CD14-positive monocyte (primary cell): ENCODE data around the gene SRD5A1. TPM values are rescaled to one million over a fixed set of nuclear protein-coding genes. Genes with fewer than 3 reads are reported as not detected.

Source experiments
- DNase-seq, 3 donors: peaks; one replicate each; pipeline ENCODE4 v3.0.0-alpha.2; 2011 to 2022
- H2AFZ ChIP-seq: 2 replicates; pipeline ENCODE4 v1.6.0; 2012; ENCODE audit warnings: mild to moderate bottlenecking, low read depth, low read length, inconsistent platforms; ENCODE audit not compliant: insufficient read depth, poor library complexity, severe bottlenecking
- H3K27ac ChIP-seq, 2 donors: 1 replicate in 1 of 2; 2 replicates in 1 of 2; pipeline ENCODE4 v1.5.1; 2012 to 2013; ENCODE audit warnings: low read length in 2 of 2, control low read depth in 1 of 2, inconsistent platforms in 1 of 2, low read depth in 1 of 2, mild to moderate bottlenecking in 1 of 2
- H3K27me3 ChIP-seq, 2 donors: one replicate each; pipeline versions ENCODE4 v1.6.0 to v1.6.1; 2011 to 2013; ENCODE audit warnings: low read length in 2 of 2; ENCODE audit not compliant: control insufficient read depth in 2 of 2, insufficient read depth in 2 of 2
- H3K36me3 ChIP-seq, 2 donors: replicated peaks in 1 of 2; 1 replicate in 1 of 2; 2 replicates in 1 of 2; pipeline versions ENCODE4 v1.5.1 to v1.6.1; 2012 to 2013; ENCODE audit warnings: low read length in 2 of 2, control low read depth in 1 of 2, inconsistent platforms in 1 of 2, mild to moderate bottlenecking in 1 of 2; ENCODE audit not compliant: insufficient read depth in 2 of 2, control insufficient read depth in 1 of 2
- H3K4me1 ChIP-seq, 2 donors: 1 replicate in 1 of 2; 2 replicates in 1 of 2; pipeline versions ENCODE4 v1.5.1 to v1.6.1; 2012 to 2013; ENCODE audit warnings: low read length in 2 of 2, control low read depth in 1 of 2, inconsistent platforms in 1 of 2, mild to moderate bottlenecking in 1 of 2, moderate library complexity in 1 of 2; ENCODE audit not compliant: insufficient read depth in 2 of 2, control insufficient read depth in 1 of 2
- H3K4me2 ChIP-seq: replicated peaks from 2 replicates; pipeline ENCODE3; 2012; ENCODE audit warnings: low read length, moderate library complexity, mild to moderate bottlenecking; ENCODE audit not compliant: poor library complexity, severe bottlenecking; ENCODE audit errors: extremely low read depth
- H3K4me3 ChIP-seq, 3 experiments: fragments of 200-600 bp in 1 of 3; sonication (generic) in 1 of 3; replicated peaks in 1 of 3; 1 replicate in 2 of 3; 2 replicates in 1 of 3; pipeline ENCODE4 v1.5.1; 2011 to 2013; ENCODE audit warnings: low read length in 3 of 3, mild to moderate bottlenecking in 3 of 3, control low read depth in 2 of 3, low read depth in 2 of 3, inconsistent platforms in 1 of 3, moderate library complexity in 1 of 3
- H3K79me2 ChIP-seq: 2 replicates; pipeline ENCODE4 v1.6.0; 2012; ENCODE audit warnings: mild to moderate bottlenecking, control low read depth, inconsistent platforms, low read length, moderate library complexity; ENCODE audit not compliant: insufficient read depth
- H3K9ac ChIP-seq: 2 replicates; pipeline ENCODE4 v1.6.0; 2017; ENCODE audit warnings: low read length, mild to moderate bottlenecking; ENCODE audit not compliant: insufficient read depth, poor library complexity, severe bottlenecking
- H3K9me3 ChIP-seq, 2 donors: replicated peaks in 1 of 2; 1 replicate in 1 of 2; 2 replicates in 1 of 2; pipeline versions ENCODE4 v1.5.1 to v1.6.1; 2012 to 2013; ENCODE audit warnings: low read length in 2 of 2, control low read depth in 1 of 2; ENCODE audit not compliant: control insufficient read depth in 1 of 2, insufficient read depth in 1 of 2
- H4K20me1 ChIP-seq: 2 replicates; pipeline ENCODE4 v1.6.0; 2012; ENCODE audit warnings: mild to moderate bottlenecking, low read length, control low read depth, moderate library complexity; ENCODE audit not compliant: insufficient read depth
- H3K27ac Mint-ChIP-seq, 7 donors: one replicate each; pipeline ENCODE4 v1.8.0; 2020; ENCODE audit warnings: mild to moderate bottlenecking in 7 of 7, mixed read lengths in 7 of 7, moderate library complexity in 6 of 7, inconsistent platforms in 2 of 7
- H3K27me3 Mint-ChIP-seq, 3 donors: one replicate each; pipeline ENCODE4 v1.8.0; 2021 to 2022; ENCODE audit warnings: low read depth in 3 of 3, mild to moderate bottlenecking in 3 of 3, mixed read lengths in 3 of 3, moderate library complexity in 3 of 3, inconsistent platforms in 1 of 3
- H3K36me3 Mint-ChIP-seq, 2 donors: one replicate each; pipeline ENCODE4 v1.8.0; 2020; ENCODE audit warnings: mixed read lengths in 2 of 2, inconsistent platforms in 1 of 2, mild to moderate bottlenecking in 1 of 2
- H3K4me1 Mint-ChIP-seq: one replicate; pipeline ENCODE4 v1.8.0; 2020; ENCODE audit warnings: mild to moderate bottlenecking, mixed read lengths
- H3K4me3 Mint-ChIP-seq, 2 donors: one replicate each; pipeline ENCODE4 v1.8.0; 2020; ENCODE audit warnings: mild to moderate bottlenecking in 2 of 2, mixed read lengths in 2 of 2, moderate library complexity in 1 of 2
- H3K9me3 Mint-ChIP-seq, 7 donors: one replicate each; pipeline ENCODE4 v1.8.0; 2020 to 2022; ENCODE audit warnings: mixed read lengths in 7 of 7, mild to moderate bottlenecking in 6 of 7, moderate library complexity in 6 of 7, inconsistent platforms in 2 of 7
- WGBS: methylation state at CpG from one replicate; pipeline ENCODE4 v1.1.5; 2013; ENCODE audit warnings: missing lambda C conversion rate; ENCODE audit not compliant: insufficient coverage; 5-methylcytosine and 5-hydroxymethylcytosine counted together
- intact Hi-C, 2 donors: fragments of 100-400 bp; cut with micrococcal nuclease; formaldehyde crosslinking; loops; one replicate each; pipeline versions ENCODE4 v1.15.0 to v1.15.1; 2023
- polyA plus RNA-seq, 3 donors: library from polyadenylated mRNA; depleted of rRNA in 1 of 3; unstranded in 2 of 3; stranded (reverse) in 1 of 3; fragments of 300-500 nt in 2 of 3; fragments of >200 nt in 1 of 3; fragmentation: Illumina TruSeq in 2 of 3; gene quantifications; 1 replicate in 2 of 3; 2 replicates in 1 of 3; pipeline ENCODE4 v1.2.3, GENCODE V29; 2012 to 2021
- TF ChIP-seq, protein P1 (sequence below): fragments of 200-600 bp; IDR thresholded peaks from one replicate; pipeline ENCODE4 v1.8.0; 2022; ENCODE audit warnings: antibody characterized with exemption, mild to moderate bottlenecking

SRD5A1 gene
- polyA plus RNA-seq, 3 donors, result 21.2 to 34.7 (median 26.0) TPM

DNA sequence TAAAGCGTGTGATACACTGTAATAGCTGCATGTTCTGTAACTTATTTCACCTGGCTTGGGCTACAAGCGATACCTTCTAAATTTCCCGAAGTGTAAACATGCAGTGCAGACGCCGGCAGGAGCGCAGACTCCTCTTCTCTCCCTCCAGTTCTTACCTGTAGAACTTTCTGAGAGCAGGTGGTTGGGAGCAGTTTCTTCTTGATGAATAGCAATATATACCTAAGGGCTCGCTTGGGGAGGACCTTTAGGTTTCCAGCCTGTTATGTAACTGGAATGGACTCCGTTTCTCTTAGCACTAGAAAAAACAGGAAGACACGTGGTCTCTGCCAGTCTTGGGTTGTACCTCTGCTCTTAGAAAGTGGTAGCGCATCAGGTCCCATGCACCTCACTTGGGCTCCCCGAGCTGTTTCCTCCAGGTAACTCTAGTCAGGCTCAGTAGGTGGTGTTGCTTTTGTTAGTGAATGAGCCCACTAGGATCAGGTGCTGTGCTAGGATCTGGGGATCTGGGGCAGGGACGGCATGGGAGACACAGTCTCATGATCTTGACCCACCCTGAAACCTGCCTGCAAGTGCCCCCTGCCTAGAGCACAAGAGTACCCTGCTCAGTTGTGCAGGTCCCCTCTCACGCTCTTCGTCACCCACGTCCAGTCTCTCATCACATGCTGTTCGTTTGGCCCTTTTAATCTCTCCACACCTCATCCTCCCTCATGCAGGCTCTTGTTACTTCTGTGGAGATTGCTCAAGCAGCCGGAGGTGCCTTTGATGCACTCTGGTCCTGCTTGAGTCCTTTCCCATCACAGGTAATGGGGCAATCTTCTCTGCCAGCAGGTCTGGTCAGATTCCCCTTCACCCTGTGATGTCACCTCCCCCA lies 82.8 kb downstream of the SRD5A1 start:
- TF ChIP-seq, protein P1, sequence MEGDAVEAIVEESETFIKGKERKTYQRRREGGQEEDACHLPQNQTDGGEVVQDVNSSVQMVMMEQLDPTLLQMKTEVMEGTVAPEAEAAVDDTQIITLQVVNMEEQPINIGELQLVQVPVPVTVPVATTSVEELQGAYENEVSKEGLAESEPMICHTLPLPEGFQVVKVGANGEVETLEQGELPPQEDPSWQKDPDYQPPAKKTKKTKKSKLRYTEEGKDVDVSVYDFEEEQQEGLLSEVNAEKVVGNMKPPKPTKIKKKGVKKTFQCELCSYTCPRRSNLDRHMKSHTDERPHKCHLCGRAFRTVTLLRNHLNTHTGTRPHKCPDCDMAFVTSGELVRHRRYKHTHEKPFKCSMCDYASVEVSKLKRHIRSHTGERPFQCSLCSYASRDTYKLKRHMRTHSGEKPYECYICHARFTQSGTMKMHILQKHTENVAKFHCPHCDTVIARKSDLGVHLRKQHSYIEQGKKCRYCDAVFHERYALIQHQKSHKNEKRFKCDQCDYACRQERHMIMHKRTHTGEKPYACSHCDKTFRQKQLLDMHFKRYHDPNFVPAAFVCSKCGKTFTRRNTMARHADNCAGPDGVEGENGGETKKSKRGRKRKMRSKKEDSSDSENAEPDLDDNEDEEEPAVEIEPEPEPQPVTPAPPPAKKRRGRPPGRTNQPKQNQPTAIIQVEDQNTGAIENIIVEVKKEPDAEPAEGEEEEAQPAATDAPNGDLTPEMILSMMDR, result no peak
- H3K27me3 Mint-ChIP-seq, result peaks cover 2 to 3% (median 3%) of the 10 kb centered on the region in 3 donors
- Histone ChIP-seq H3K27ac (no peak overlapping the region), H3K4me2 (peak overlapping the region; percentile 81), H3K27me3 (no peaks in the 10 kb centered on the region), H3K4me3 (peak overlapping the region; percentile 7 to 83 (median 78)), H3K79me2 (peaks cover 64% of the 10 kb centered on the region), H3K36me3 (peaks cover 0 to 11% of the 10 kb centered on the region in 2 donors), H3K4me1 (peaks cover 51 to 56% of the 10 kb centered on the region in 2 donors), H3K9me3 (no peaks in the 10 kb centered on the region), H2AFZ (no peak overlapping the region), H4K20me1 (peaks cover 62% of the 10 kb centered on the region), H3K9ac (peak overlapping the region; percentile 24)
- peak overlapping the region in 1 of 7 donors; percentile 81 for H3K27ac Mint-ChIP-seq
- no peaks in the 10 kb centered on the region for H3K9me3 Mint-ChIP-seq
- 91% methylated on average over 6 of the region's 17 CpGs for WGBS
- peaks cover 71% of the 10 kb centered on the region for H3K4me1 Mint-ChIP-seq
- intact Hi-C loops, result loop anchor here in 1 of 2 donors (2.0 kb wide), 1 partner anchor 1293 kb away; the partner anchor contains the start of gene ICE1
- DNase-seq, result peak in 2 of 3 donors; percentile 30 to 44
- H3K4me3 Mint-ChIP-seq, result peak overlapping the region; percentile 81 to 90
- H3K36me3 Mint-ChIP-seq, result peaks cover 18 to 31% of the 10 kb centered on the region in 2 donors

DNA sequence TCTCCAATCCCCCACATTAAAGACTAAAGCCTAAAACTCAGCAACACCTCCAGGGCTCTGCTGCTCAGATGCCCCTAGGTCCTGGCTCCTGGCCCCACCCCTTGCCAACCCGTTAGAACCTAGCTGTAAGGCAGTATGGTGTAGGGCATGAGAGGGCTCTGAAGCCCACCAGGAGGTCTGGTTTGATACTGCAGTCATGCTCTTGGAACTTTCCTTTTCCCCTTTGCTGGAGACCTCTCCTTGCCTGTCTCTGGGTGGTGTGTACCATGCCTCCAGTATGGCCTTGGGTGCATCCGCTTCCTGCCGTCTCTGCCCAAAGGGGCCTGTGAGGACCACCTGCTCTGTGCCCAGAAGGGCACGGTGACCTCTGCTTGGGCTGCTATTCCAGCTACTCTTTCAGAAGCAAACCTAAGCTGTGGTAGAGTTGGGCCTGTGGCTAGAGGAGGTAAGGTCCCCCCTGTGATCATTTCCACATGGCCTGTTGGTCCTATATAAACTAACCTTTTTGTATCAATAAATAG lies 83.4 kb downstream of the SRD5A1 start:
- H2AFZ ChIP-seq, result no peak overlapping the region
- H3K4me3 ChIP-seq, result peak overlapping the region in 1 of 3 experiments; percentile 83
- H3K79me2 ChIP-seq, result peaks cover 71% of the 10 kb centered on the region
- H3K4me1 Mint-ChIP-seq, result peaks cover 72% of the 10 kb centered on the region
- H3K36me3 ChIP-seq, result peaks cover 0 to 11% of the 10 kb centered on the region in 2 donors
- peaks cover 69% of the 10 kb centered on the region for H4K20me1 ChIP-seq
- H3K27ac Mint-ChIP-seq, result peak overlapping the region in 2 of 7 donors; percentile 21 to 81
- H3K36me3 Mint-ChIP-seq, result peaks cover 18 to 31% of the 10 kb centered on the region in 2 donors
- no peaks in the 10 kb centered on the region for H3K27me3 ChIP-seq
- WGBS, result 100% methylated on average over 3 of the region's 4 CpGs
- no peak overlapping the region for H3K27ac ChIP-seq
- H3K9ac ChIP-seq, result no peak overlapping the region
- DNase-seq, result no peak
- no peaks in the 10 kb centered on the region for H3K9me3 Mint-ChIP-seq
- peak overlapping the region; percentile 81 for H3K4me2 ChIP-seq
- TF ChIP-seq, protein P1, result no peak
- intact Hi-C loops, result no loop called here
- peaks cover 54 to 57% of the 10 kb centered on the region in 2 donors for H3K4me1 ChIP-seq
- H3K27me3 Mint-ChIP-seq, result peaks cover 0 to under 1% (median 0%) of the 10 kb centered on the region in 3 donors
- H3K9me3 ChIP-seq, result no peaks in the 10 kb centered on the region
- peak overlapping the region; percentile 0 to 41 for H3K4me3 Mint-ChIP-seq
